PC-3 (cell line): ENCODE data around the gene SCMH1.

Experiments
- EZH2 ChIP-seq: fragments of 300-600 bp; sonication (generic); IDR thresholded peaks from one replicate; pipeline ENCODE4 v1.6.1; 2017; ENCODE audit warnings: antibody characterized with exemption, mild to moderate bottlenecking, low read length; ENCODE audit not compliant: unreplicated experiment
- TF ChIP-seq, protein P1 (sequence below): fragments of 300-600 bp; sonication (generic); conservative IDR thresholded peaks from 2 replicates; pipeline ENCODE4 v1.5.1; 2017; ENCODE audit warnings: antibody characterized with exemption, low read depth, mild to moderate bottlenecking, low read length

GRCh38 chr1:41167667-41168066, 74.4 kb downstream of the SCMH1 start:
- no peak for TF ChIP-seq EZH2
- TF ChIP-seq, protein P1, sequence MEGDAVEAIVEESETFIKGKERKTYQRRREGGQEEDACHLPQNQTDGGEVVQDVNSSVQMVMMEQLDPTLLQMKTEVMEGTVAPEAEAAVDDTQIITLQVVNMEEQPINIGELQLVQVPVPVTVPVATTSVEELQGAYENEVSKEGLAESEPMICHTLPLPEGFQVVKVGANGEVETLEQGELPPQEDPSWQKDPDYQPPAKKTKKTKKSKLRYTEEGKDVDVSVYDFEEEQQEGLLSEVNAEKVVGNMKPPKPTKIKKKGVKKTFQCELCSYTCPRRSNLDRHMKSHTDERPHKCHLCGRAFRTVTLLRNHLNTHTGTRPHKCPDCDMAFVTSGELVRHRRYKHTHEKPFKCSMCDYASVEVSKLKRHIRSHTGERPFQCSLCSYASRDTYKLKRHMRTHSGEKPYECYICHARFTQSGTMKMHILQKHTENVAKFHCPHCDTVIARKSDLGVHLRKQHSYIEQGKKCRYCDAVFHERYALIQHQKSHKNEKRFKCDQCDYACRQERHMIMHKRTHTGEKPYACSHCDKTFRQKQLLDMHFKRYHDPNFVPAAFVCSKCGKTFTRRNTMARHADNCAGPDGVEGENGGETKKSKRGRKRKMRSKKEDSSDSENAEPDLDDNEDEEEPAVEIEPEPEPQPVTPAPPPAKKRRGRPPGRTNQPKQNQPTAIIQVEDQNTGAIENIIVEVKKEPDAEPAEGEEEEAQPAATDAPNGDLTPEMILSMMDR = no peak
